Gastrocnemius medialis (tissue), 4 donors: ENCODE data around the gene DLEC1. TPM values are rescaled to one million over a fixed set of nuclear protein-coding genes. Genes with fewer than 3 reads are reported as not detected.

Source experiments
- ATAC-seq, 2 donors: fragments of 150-250 bp; one replicate each; pipeline ENCODE4 v1.9.1; 2016
- DNase-seq, 2 donors: peaks; one replicate each; pipeline ENCODE4 v3.0.0-alpha.2; 2019
- H3K27ac ChIP-seq, 4 donors: fragments of 200-600 bp; sonication (generic); 1 replicate in 1 of 4; 2 replicates in 3 of 4; pipeline ENCODE4 v1.5.1; 2016 to 2018; ENCODE audit warnings: mild to moderate bottlenecking in 2 of 4, moderate library complexity in 1 of 4
- H3K27me3 ChIP-seq, 3 donors: fragments of 200-600 bp; sonication (generic) in 2 of 3; 1 replicate in 1 of 3; 2 replicates in 2 of 3; pipeline versions ENCODE4 v1.5.1 to v1.6.0; 2016 to 2019; ENCODE audit warnings: mild to moderate bottlenecking in 1 of 3, moderate library complexity in 1 of 3
- H3K36me3 ChIP-seq, 2 donors: fragments of 200-600 bp; sonication (generic) in 1 of 2; one replicate each; pipeline ENCODE4 v1.5.1; 2017 to 2018
- H3K4me1 ChIP-seq, 2 donors: fragments of 200-600 bp; sonication (generic) in 1 of 2; one replicate each; pipeline ENCODE4 v1.5.1; 2016 to 2017; ENCODE audit warnings: mild to moderate bottlenecking in 2 of 2
- H3K4me3 ChIP-seq, 4 donors: fragments of 200-600 bp; sonication (generic) in 3 of 4; 1 replicate in 1 of 4; 2 replicates in 3 of 4; pipeline ENCODE4 v1.5.1; 2016 to 2019; ENCODE audit warnings: mild to moderate bottlenecking in 2 of 4
- H3K9me3 ChIP-seq, 3 donors: fragments of 200-600 bp; sonication (generic) in 2 of 3; 1 replicate in 1 of 3; 2 replicates in 2 of 3; pipeline ENCODE4 v1.5.1; 2016 to 2019
- CTCF ChIP-seq, 5 experiments: fragments of 450-650 bp in 3 of 5; fragments of 200-600 bp in 2 of 5; sonication (generic) in 2 of 5; IDR thresholded peaks in 4 of 5; conservative IDR thresholded peaks in 1 of 5; 1 replicate in 4 of 5; 2 replicates in 1 of 5; pipeline ENCODE4 v1.5.1; 2016 to 2019; ENCODE audit warnings: antibody characterized with exemption in 5 of 5, mild to moderate bottlenecking in 3 of 5, moderate library complexity in 3 of 5
- POLR2A ChIP-seq, 2 donors: fragments of 450-650 bp; IDR thresholded peaks; one replicate each; pipeline ENCODE4 v1.6.1; 2017; ENCODE audit warnings: antibody characterized with exemption in 2 of 2, mild to moderate bottlenecking in 2 of 2, moderate library complexity in 2 of 2
- in situ Hi-C, 4 donors: fragments of 200-750 bp; cut with MboI; loops; one replicate each; pipeline versions ENCODE4 v1.15.0 to v1.8.0; 2017; ENCODE audit warnings: low sequenced_read_pairs in 4 of 4
- intact Hi-C: fragments of 100-400 bp; cut with DNase I; formaldehyde crosslinking; loops from one replicate; pipeline ENCODE4 v1.15.1; 2023; ENCODE audit warnings: low total_unique reads
- total RNA-seq, 4 donors: library from RNA; depleted of rRNA; stranded (reverse); fragments of >200 nt; gene quantifications; one replicate each; pipeline versions ENCODE4 v1.1.0 to v1.2.3, GENCODE V29; 2016

Gene DLEC1
- total RNA-seq, 4 donors from 2014 or later = not detected

GRCh38 chr3:38152609-38153008 is 113.6 kb downstream of the DLEC1 start:
- in situ Hi-C loops = no loop called here

GRCh38 chr3:38153221-38153620 is 114.2 kb downstream of the DLEC1 start:
- Histone ChIP-seq H3K9me3 (no peaks in the 10 kb centered on the region), H3K36me3 (no peaks in the 10 kb centered on the region), H3K4me1 (no peaks in the 10 kb centered on the region), H3K27me3 (no peaks in the 10 kb centered on the region), H3K27ac (no peak overlapping the region), H3K4me3 (no peak overlapping the region)
- ATAC-seq (no peak), DNase-seq (no peak)
- in situ Hi-C loops (no loop called here), intact Hi-C loops (no loop called here)
- TF ChIP-seq POLR2A (IDR thresholded peaks at IDR 0.05) (no peak), CTCF (IDR thresholded peaks at IDR 0.05 in 4 of 5, conservative IDR thresholded peaks at IDR 0.05 in 1 of 5) (no peak)

More at GRCh38 chr3:38152609-38153008, 113.6 kb downstream of the DLEC1 start:
- no peaks in the 10 kb centered on the region for H3K27me3 ChIP-seq
- no peak overlapping the region for H3K4me3 ChIP-seq
- DNase-seq (no peak), ATAC-seq (no peak)
- H3K4me1 ChIP-seq = no peaks in the 10 kb centered on the region
- no peak for TF ChIP-seq POLR2A (IDR thresholded peaks at IDR 0.05)
- TF ChIP-seq CTCF (IDR thresholded peaks at IDR 0.05 in 4 of 5, conservative IDR thresholded peaks at IDR 0.05 in 1 of 5) = no peak
- intact Hi-C loops = no loop called here
- no peaks in the 10 kb centered on the region for H3K36me3 ChIP-seq
- H3K27ac ChIP-seq = no peak overlapping the region
- H3K9me3 ChIP-seq = no peaks in the 10 kb centered on the region

GRCh38 chr3:38154033-38154494 is 115.1 kb downstream of the DLEC1 start:
- no peak overlapping the region for H3K4me3 ChIP-seq
- ATAC-seq = no peak
- intact Hi-C loops = no loop called here
- no peaks in the 10 kb centered on the region for H3K27me3 ChIP-seq
- no peak for DNase-seq
- H3K27ac ChIP-seq = no peak overlapping the region
- no peak for TF ChIP-seq POLR2A (IDR thresholded peaks at IDR 0.05)
- TF ChIP-seq CTCF (IDR thresholded peaks at IDR 0.05 in 4 of 5, conservative IDR thresholded peaks at IDR 0.05 in 1 of 5) = no peak
- no peaks in the 10 kb centered on the region for H3K4me1 ChIP-seq
- no peaks in the 10 kb centered on the region for H3K36me3 ChIP-seq
- no peaks in the 10 kb centered on the region for H3K9me3 ChIP-seq
- in situ Hi-C loops = no loop called here

GRCh38 chr3:38154625-38155255 is 115.7 kb downstream of the DLEC1 start:
- no peak for ATAC-seq
- in situ Hi-C loops = no loop called here
- H3K9me3 ChIP-seq = no peaks in the 10 kb centered on the region
- intact Hi-C loops = no loop called here
- H3K4me3 ChIP-seq = no peak overlapping the region
- H3K27me3 ChIP-seq = no peaks in the 10 kb centered on the region
- DNase-seq = no peak
- H3K27ac ChIP-seq = no peak overlapping the region
- H3K4me1 ChIP-seq = no peaks in the 10 kb centered on the region
- no peak for TF ChIP-seq CTCF (IDR thresholded peaks at IDR 0.05 in 4 of 5, conservative IDR thresholded peaks at IDR 0.05 in 1 of 5)
- no peak for TF ChIP-seq POLR2A (IDR thresholded peaks at IDR 0.05)
- H3K36me3 ChIP-seq = no peaks in the 10 kb centered on the region

GRCh38 chr3:38155825-38156224 is 116.8 kb downstream of the DLEC1 start:
- DNase-seq (no peak), ATAC-seq (no peak)
- H3K27ac ChIP-seq = no peak overlapping the region
- no peaks in the 10 kb centered on the region for H3K4me1 ChIP-seq
- in situ Hi-C loops = no loop called here
- no peaks in the 10 kb centered on the region for H3K9me3 ChIP-seq
- no peaks in the 10 kb centered on the region for H3K36me3 ChIP-seq
- H3K4me3 ChIP-seq = no peak overlapping the region
- H3K27me3 ChIP-seq = no peaks in the 10 kb centered on the region
- intact Hi-C loops = no loop called here
- TF ChIP-seq CTCF (IDR thresholded peaks at IDR 0.05 in 4 of 5, conservative IDR thresholded peaks at IDR 0.05 in 1 of 5) (no peak), POLR2A (IDR thresholded peaks at IDR 0.05) (no peak)
